ENCODE results near the gene PBRM1. TPM values are rescaled to one million over a fixed set of nuclear protein-coding genes. Genes with fewer than 3 reads are reported as not detected.
"Not testable (repeated sequence)": the region's sequence is repeated elsewhere in the genome, so short reads cannot be mapped to it uniquely, and the experiment has no call there.

PBRM1 gene
- polyA plus RNA-seq (ENCODE audit: insufficient read length) = 52.6 TPM

GRCh38 chr3:52685709-52686691 lies at the start of gene PBRM1, which contains the start of gene GNL3:
Gene PBRM1 (minus strand): TSS chr3:52685913.
Gene GNL3 (plus strand): TSS chr3:52686032. CDS start chr3:52686093, 61 bp downstream.
- DNase-seq = peak; percentile 99

- no peak for DNase-seq
These were observed 47.7 kb upstream of the PBRM1 start for GRCh38 chr3:52733256-52733891.

DNA sequence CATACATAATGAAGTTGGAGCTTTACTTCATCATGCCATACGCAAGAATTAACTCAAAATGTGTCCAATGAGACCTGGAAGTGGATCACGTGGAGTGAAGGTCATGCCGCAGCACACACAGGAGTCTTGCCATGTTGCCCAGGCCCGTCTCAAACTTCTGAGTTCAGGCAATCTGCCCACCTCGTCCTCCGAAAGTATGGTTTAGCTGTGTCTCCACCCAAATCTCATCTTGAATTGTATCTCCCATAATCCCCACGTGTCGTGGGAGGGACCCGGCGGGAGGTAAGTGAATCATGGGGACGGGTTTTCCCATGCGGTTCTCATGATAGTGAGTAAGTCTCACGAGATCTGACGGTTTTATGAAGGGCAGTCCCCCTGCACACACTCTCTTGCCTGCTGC lies 45.9 kb upstream of the PBRM1 start:
- no peak for DNase-seq

DNA sequence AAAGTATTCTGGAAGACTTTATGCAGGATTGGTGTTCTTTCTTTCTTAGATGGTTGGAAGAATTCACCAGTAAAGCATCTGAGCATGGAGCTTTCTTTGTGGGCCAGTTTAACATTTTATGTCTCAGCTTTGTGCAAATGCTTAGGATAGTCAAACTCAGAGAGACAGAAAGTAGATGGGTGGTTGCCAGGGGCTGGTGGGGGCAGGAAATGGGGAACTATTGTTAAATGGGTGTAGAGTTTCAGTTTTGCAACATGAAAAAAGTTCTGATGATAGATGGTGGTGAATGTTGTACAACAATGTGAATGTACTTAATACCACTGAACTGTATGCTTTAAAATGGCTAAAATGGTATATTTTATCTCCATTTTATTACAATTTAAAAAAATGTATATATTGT lies 45.0 kb upstream of the PBRM1 start:
- DNase-seq = no peak

DNA sequence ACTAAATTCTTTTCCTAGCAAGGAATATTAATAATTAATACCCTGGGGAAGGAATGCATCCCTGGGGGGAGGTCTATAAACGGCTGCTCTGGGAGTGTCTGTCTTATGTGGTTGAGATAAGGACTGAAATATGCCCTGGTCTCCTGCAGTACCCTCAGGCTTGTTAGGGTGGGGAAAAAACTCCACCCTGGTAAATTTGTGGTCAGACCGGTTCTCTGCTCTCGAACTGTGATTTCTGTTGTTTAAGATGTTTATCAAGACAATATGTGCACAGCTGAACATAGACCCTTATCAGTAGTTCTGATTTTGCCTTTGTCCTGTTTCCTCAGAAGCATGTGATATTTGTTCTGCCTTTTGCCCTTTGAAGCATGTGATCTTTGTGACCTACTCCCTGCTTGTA lies 43.0 kb upstream of the PBRM1 start:
- not testable (repeated sequence) for DNase-seq

DNA sequence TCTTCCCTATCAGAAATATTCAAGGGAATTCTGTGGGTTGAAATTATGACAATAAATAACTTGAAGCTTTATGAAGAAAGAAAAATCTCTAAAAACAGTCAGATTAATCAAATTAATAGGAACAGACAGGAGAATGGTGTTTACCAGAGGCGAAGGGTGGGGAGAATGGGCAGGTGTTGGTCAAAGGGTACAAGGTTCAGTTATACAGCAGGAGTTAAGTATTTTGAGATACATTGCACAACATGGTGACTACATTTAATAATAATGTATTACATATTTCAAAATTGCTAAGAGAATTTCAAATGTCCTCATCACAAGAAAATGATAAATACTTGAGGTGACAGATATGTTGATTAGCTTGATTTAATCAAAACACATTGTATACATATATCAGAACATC lies 38.8 kb upstream of the PBRM1 start:
- DNase-seq = no peak

- no peak for DNase-seq
These were observed 38.2 kb upstream of the PBRM1 start for GRCh38 chr3:52723935-52724334.

DNA sequence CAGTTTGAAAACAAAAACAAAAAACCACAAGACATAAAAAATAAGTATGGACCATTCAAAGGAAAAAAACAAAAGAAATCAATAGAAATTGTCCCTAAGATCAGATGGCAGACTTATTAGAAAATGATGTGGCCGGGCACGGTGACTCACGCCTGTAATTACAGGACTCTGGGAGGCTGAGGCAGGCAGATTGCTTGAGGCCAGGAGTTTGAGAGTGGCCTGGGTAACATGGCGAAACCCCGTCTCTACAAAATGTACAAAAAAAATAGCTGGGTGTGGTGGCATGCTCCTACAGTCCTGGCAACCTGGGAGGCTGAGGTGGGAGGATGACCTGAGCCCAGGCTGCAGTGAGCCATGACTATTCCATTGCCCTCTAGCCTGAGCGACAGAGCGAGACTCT lies 36.8 kb upstream of the PBRM1 start:
- DNase-seq = no peak

DNA sequence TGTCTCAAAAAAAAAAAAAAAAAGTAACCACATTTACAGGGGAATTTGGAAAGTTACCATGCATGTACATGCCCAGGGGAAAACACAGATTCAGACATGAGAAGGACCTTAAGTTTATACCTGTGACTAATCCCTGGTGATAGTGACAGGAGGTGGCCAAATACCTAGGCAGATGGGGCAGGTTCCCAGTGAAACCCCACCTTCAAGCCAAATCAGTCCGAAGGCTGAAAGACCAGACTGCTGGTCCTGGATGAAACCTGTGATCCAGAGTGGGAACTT lies 36.0 kb upstream of the PBRM1 start:
- DNase-seq = no peak

DNA sequence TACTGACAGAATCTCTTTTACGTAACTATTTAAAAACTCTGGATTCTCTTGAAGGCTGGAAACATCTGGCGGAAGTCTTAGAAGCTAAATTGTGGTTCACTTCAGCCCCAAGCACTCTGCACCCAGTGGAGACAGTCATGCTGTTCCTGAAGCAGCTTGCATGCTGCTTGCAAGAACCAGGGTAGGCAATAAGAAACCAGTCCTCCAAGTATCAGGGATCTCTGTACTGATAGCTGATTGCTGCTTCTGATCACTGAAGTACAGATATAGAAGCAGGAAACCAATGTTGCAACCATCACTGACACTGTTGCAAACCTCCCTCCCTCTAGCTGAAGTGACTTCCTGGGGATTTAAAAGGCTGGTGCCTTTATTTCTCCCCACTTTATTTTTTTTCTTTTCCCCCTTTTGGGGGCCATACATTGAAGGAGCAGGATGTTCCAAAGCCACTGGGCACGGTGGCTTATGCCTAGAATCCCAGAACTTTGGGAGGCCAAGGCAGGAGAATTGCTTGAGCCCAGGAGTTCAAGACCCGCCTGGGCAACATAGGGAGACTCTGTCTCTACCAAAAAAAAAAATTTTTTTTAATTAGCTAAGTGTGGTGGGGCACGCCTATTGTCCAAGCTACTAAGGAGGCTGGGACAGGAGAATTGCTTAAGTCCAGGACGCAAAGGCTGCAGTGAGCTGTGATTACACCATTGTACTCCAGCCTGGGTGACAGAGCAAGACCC lies 35.5 kb upstream of the PBRM1 start:
- no peak for DNase-seq

DNA sequence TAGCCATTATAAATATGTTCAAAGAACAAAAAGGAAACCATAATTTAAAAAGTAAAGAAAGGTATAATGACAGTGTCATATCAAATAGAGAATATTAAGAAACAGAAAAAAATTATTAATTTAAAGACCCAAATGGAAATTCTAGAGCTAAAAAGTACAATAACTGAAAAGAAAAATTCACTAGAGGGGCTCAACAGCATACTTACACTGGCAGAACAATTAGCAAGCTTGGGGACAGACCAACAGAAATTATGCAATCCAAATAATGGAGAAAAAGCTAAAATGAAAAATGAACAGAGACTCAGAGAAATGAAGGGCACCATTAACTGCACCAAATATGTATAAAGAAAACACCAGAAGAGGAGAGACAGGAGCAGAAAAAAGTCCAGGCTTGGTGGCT lies 33.9 kb upstream of the PBRM1 start:
- DNase-seq = no peak

GRCh38 chr3:52715714-52716305 lies 30.1 kb upstream of the PBRM1 start:
- DNase-seq = no peak

DNA sequence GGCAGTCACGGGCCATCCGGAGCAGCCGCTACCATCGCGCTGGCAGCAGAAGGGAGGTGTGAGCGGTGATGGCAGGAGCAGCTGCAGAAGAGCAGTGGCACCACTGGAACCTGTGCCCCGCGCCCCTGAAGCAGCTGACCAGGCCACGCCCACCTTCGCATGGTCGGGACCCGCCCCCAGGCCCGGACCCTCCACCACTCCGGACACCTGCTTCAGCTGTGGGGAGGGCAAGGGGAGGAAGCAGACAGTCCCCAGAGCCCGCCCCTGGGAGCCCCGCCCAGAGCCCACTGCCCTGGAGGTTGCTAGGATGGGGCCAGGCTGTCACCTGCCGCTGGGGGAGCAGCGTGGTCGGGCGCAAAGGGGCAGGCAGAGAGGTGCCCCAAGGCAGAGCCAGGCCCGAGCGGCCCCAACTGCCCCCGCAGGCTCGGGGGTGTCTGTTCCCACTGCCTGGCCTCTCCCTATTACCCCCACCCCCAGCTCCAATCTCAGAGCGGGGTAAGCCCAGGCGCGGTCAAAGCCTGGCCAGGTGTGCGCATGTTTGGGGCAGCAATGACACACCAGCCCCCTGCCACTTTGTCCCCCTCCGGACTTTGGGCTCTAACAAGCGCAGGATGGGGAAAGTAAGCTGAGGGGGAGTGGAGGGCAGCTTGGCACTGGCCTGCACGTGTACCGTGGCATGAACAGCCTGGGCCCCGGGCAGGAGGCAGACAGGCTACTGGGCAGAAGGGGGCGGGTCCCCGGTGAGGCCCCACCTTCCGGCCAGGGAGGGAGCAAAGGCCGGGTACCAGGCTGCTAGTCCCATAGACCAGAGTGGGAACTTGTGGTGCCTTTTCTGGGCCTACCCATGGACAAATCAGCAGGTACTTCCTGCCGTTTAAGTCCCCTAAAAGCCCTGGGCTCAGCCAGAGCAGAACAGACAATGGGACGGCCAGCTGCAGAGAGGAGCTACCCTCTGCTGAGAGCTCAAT lies 28.9 kb upstream of the PBRM1 start:
- DNase-seq = no peak

DNA sequence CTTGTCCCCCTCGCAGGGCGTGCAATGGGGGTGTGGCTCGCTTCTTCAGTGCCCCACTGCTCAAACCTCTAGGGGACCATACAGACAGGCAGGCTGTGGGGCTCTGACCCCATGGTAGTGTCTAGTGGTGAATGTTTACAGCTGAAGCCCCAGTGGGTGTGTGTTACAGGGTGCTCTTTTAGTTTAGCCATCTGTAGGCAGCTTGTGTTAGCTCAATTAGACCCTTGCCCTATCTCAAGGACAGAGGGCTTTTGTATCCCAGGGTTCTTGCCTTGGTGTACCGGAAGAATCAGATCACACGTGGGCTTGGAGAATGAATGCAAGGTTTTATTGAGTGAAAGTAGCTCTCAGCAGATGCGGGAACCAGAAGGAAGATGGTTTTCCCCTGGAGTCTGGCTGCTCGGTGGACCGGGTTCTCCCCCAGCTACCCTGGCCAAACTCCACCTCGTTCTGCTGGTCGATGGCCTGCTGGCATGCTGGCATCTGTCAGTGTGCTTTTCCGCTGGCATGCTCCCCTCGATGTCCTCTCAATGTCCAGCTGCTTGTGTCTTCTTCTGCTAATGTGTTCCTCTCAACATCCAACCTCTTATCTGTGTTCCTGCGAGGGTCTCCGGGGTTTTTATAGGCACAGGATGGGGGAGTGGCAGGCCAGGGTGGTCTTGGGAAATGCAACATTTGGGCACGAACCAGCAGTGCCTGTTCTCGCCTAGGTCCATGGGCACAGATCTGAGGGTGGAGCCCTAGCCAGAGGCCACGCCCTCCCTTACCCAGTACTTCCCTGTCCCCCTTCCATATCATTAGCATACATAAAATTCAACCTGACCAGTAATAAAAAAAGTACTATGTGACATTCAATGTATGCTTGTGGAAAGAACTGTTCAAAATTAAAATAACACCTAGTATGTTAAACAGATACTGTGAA lies 26.8 kb upstream of the PBRM1 start:
- no peak for DNase-seq

- no peak for DNase-seq
These were observed 24.8 kb upstream of the PBRM1 start for GRCh38 chr3:52710512-52710911.

GRCh38 chr3:52707585-52707984 lies 21.9 kb upstream of the PBRM1 start:
- DNase-seq = no peak

DNA sequence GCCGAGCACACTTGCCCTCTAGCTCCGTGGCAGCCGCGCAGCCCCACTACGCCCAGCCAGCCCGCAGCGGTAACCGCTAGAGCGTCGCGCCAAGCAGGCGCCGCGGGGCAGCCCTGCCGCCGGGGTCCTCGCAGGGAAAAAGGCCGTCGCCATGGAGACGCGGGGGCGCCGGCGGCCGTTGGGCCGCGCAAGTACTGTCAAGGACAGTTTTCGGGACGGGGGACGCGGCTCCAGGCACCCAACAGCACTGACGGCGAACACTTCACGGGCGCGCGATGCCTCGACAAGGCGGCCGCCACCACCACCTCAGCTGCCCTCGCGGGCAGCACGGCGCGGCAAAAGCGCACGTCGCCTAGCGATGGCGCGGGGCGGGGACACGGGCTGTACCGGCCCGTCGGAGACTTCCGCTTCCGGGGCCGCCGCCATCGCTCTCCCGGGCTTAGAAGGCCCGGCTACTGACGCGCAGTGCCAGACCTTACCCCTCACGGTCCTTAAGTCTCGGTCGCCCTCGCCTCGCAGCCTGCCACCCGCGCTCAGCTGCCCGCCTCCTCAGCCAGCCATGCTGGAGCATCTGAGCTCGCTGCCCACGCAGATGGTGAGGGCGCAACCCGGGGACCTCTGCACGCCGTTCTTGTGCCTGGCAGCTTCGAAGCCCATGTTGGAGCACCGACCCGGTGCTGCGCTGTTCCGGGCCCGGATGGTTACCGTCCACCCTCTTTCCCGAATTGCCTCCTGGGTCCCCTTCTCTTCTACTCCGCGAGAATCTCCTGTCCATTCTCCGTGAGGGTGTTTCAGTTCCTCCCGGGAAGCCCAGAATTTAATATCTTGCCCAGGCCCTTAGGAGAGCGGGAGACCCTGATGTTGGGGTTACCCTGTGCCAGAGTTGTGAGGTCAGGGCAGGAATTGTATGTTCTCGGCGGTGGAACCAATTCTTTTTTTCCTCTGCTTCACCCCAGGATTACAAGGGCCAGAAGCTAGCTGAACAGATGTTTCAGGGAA lies 20.3 kb upstream of the PBRM1 start, which contains the start of the genes GLT8D1 and SPCS1:
Gene GLT8D1, minus strand, starts transcription at position 104 of the 999 bp plus-strand sequence. CDS start 5,331 bp downstream, outside the sequence.
Gene SPCS1, plus strand, starts transcription at position 419 of the 999 bp plus-strand sequence. Its CDS starts 141 bp downstream, at position 560.
- DNase-seq = peak; percentile 94

- DNase-seq = no peak
These were observed 19.6 kb upstream of the PBRM1 start for GRCh38 chr3:52705438-52705687.

Data from hindlimb muscle (tissue), 1 donor.